HG03175 (cell line): ENCODE measurements around the gene TRPC4.

Source experiments
- ATAC-seq: cut with Tn5 transposase; IDR thresholded peaks from one replicate; pipeline ENCODE4 v1.9.1; 2021; ENCODE audit warnings: mild to moderate bottlenecking, moderate library complexity; ENCODE audit not compliant: unreplicated experiment

Gene TRPC4

GRCh38 chr13:37662624-37663023 lies 206.9 kb downstream of the TRPC4 start:
- ATAC-seq = no peak

DNA sequence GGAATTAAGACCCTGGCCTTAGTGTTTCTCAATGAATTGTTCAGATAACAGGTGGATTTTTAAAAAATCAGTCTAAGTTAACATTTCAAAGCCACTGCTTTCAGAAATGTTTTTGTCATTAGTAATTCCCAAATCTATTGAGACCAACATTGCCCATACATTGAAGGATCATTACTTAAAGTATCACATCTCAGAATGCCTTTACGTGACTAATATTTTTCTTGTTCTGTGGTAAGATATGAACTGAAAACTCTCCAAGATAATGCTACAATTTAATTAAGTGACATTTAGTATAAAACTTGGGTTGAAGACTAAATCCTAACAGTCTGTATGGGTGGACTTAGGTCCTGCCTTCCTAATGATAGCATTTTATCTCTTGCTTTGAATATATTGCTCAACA lies 211.6 kb downstream of the TRPC4 start:
- no peak for ATAC-seq

DNA sequence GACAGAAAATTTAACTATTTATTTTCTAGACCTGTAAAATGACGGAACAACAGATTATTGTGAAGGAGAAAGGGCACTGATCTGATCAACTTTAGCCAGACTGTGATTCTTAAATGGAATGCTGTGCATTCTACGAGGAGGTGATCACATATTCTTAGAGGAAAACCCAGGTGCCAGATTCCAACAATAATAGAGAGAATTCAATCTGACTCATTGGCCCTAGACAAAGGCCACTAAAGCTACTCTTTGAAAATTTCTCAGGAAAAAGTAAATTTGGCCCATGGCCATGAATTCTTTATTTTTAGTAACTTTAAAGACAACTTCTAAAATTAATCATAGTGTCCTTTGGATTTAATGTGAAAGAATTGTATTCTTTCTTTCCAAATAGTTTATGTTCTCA lies 212.4 kb downstream of the TRPC4 start:
- ATAC-seq = no peak

GRCh38 chr13:37656247-37656940 lies 213.2 kb downstream of the TRPC4 start:
- no peak for ATAC-seq

DNA sequence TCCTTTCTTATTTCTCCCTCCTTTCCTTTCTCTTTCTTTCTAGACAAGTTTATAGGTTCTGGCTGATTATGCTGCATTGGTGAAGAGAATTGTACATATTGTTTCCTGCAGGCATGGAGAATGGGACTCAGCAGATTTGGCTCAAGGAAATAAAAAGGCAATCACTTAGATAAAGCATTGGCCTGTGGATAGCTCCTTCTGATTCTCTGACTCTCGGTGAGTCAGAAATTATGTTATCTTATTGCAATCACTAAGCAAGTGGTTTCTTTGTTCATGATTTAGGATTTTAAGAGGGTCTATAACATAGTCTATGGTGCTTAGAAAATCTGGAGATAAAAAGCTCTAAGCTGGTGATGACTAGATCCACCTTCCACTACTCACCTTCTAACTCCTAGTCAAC lies 217.0 kb downstream of the TRPC4 start:
- ATAC-seq = no peak

GRCh38 chr13:37651891-37652290 lies 217.7 kb downstream of the TRPC4 start:
- no peak for ATAC-seq

DNA sequence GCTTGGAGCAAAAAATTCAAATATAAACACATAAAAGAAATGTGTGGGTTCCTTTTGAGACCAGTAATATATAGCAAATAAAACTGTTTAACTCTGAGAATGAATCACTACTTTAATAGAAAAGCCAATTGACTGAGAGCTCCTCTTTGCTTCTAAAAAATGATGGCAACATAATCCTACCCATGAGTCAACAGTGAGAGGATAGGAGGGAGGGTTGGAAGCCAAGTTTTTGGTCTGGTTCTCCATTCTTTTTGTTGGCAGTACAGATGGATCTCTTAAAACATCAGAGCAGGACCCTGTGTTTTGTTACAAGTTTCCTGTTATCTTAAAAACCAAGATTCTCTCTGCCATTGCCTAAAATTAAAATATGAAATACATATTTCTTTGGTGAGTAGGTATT lies 221.0 kb downstream of the TRPC4 start:
- ATAC-seq = no peak

DNA sequence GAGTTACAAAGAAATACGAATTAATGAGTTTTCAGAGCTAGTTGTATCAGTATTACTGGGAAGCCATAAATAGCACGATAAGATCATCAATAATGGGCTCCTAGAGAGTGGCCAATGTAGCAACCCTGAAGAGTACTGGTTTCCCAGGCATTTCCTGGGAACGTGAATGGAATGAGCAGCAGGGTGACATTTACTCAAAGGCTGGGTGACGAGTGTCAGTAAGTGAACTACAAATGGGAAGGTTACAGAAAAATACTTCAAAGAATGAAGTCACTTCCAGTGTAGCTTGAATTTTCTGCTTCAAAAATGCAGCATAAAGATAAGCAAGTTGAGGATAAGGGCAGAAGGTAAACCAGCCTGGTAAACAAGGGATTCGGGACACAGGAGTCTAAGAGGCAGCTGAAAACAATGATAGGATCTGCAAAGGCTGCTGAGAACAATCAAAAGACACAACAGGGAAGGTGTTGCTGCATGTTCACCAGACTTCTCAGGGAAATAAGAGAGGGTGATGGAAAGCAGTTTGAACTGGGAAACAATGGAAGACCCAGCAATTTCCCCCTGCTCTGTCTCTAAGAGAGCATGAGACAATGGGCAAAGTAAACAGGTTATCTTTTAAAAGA lies 222.4 kb downstream of the TRPC4 start:
- ATAC-seq = no peak

- no peak for ATAC-seq
These were observed 223.0 kb downstream of the TRPC4 start for GRCh38 chr13:37646531-37646930.

- no peak for ATAC-seq
These were observed 224.3 kb downstream of the TRPC4 start for GRCh38 chr13:37645181-37645740.

- ATAC-seq = no peak
These were observed 228.2 kb downstream of the TRPC4 start for GRCh38 chr13:37641391-37641790.

GRCh38 chr13:37640499-37640898 lies 229.1 kb downstream of the TRPC4 start:
- ATAC-seq = no peak

- no peak for ATAC-seq
These were observed 232.9 kb downstream of the TRPC4 start for GRCh38 chr13:37636701-37637100.

DNA sequence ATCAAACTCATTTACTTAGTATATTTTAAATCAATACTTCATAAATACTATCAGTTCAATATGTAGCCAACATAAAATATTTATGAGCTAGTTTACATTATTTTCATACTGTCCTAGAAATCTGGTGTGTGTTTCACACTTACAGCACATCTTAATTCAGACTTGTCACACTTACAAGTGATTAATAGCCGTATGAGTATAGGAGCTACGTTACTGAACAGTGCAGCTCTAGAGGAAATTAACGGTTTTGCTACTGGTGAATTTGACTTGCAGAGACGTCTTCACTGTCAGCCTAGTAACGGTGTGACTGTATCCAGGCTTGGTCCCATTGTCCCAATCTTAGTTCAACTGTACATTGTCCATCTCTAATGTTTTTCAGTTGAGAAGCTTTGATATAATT lies 237.3 kb downstream of the TRPC4 start:
- ATAC-seq = no peak

DNA sequence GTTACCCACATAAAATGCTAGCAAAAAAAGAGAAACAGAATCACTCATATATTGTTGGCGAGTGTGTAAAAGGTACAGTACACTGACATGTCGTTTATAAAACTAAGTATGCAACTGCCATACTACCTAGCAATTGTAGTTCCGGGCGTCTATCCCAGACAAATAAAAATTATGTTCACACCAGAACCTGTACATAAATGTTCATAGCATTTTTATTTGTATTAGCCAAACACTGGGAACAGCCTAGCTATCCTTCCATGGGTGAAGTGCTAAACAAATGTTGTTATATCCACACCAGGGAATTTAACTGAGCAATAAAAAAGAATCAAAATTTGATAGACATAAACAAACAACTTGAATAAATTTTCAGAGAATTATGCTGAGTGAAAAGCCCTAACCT lies 242.1 kb downstream of the TRPC4 start:
- ATAC-seq = no peak

DNA sequence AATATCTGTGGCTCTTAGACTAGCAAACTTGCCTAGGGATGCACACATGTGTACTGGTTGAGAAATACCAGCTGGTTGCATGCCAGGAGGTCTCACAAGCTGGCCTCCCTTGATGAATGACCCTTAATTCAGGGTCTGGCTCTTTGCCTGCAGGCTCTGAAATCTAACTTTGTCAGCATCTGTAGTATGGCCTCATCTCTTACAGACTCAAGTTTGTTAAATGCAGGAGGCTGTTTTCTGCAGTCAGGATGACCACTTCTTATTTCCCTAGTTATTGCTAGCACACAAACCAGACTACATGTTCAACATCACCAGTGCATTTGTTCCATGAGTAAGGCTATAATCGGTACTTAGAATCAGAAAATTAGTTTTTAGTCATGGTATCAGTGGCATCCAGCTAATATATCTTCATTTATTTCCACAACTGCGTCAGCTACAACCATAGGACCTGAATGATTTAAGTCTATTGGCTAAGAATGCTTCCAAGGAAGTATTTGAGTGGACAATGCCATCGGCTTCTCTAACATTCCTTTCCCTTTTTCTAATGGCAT lies 247.7 kb downstream of the TRPC4 start:
- ATAC-seq = no peak

DNA sequence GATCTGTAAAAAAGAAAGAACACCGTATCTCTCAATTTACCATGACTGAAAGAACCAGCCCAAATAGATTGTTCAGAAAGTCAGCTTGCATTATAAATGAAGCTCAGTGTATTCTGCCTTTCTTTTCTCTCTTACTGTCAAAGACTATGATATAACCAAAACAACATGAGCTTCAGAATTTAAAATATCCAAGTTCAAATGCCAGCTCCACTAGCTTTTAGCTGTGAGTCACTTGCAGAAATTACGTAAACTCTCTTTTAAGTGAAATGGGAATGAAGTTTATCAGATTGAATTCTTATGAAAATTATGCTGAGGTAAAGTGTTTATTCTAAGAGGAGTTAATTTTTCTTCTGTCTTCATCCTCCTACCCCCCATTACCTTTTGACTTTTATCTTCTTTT lies 251.0 kb downstream of the TRPC4 start:
- no peak for ATAC-seq

DNA sequence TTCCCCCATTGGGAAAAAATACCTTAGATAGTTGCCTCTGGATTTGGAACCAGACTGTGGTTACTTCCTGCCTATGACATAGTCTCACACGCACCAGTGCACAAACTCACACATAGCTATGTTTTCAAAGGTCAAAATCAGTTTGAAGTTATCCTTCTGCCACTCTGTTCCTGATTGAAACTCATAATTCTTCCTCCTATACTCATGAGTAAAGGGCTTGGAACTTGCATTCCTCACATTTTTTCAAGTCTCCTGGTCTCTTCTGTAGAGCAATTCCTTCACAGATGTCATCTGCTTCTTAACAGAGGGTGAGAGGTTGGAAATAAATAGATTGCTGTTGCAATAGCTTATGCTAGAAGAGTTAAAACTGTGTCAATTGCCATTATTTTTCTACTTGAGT lies 252.4 kb downstream of the TRPC4 start:
- ATAC-seq = no peak

DNA sequence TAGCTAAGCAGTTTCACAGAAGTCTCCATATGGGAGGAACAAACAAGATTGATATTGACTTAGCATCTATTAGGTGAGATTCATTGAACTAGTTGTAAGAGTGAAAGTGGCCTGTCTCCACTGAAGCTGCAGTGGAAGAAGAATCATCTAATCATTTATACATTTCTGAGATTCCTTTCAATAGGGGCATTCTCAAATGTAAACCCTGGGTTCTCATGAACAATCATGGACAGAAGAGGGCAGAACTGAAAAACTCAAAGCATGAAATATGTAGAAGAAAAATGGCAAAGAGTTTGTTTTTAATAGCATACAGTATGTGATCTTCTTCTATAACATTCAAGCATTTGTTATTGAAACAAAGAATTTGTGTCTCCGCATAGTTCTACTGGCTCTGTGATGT lies 253.4 kb downstream of the TRPC4 start:
- no peak for ATAC-seq

DNA sequence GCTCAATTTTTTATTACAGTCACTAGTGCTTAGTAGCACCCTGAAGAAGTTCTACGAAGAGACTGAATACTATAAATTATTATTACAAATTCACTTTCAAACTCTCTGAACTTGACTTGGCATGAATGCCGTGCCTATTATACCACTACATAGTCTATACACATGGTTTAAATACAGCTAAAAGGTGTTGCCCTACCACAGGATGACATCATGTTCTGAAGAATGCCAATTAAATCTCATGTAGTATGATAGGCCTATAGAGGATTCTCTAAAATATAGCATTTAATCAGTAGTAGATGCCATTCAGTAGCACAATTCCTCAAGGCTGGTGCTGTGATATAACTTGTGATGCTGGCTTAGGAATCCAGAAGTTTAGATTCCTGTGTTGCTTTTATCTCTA lies 254.3 kb downstream of the TRPC4 start:
- ATAC-seq = no peak

- no peak for ATAC-seq
These were observed 255.9 kb downstream of the TRPC4 start for GRCh38 chr13:37613638-37614037.

- no peak for ATAC-seq
These were observed 256.3 kb downstream of the TRPC4 start for GRCh38 chr13:37613236-37613635.
